Activated CD8-positive, alpha-beta memory T cell treated with anti-CD3 and anti-CD28 coated beads for 24 hours (primary cell): Measurements from ENCODE around the gene LRRC30.
"Not testable (repeated sequence)": the region's sequence is repeated elsewhere in the genome, so short reads cannot be mapped to it uniquely, and the experiment has no call there.

ENCODE experiments used
- DNase-seq: peaks from one replicate; pipeline ENCODE4 v3.0.0-alpha.2; 2020

Gene LRRC30

DNA sequence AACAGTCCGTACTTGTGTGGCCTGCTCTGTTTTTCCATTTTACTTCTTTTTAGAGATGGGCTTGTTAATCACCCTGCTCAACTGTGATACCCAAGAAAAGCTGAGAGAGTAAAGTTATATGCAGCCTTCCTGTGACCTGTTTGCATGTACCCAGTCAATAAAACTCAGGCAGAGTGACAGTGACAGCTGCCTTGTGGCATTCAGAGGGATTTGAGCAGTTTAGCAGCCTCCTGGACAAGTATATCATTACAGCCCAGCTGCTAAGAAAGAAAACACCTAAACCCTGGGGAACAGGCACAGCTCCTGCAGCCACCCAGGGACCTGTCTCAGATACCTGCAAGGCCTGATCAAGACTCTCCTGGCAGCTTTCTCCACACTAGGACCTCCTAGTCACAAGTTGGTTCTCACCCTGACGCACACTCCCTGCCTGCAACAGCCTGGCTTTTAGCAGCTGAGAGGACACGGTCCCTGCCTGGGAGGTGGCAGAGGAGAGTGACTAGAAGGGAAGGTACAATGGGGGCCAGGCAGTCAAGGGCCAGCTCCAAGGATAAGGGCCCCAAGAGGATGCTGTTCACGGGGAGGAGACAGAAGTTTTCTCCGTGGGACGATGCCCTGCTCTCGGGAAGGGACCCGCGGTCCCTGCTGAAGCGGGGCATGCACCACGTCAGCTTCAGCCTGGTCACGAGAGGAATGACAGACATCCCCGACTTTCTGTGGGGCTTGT, at the start of gene LRRC30:
TSS of gene LRRC30 (plus strand) at position 464 of the 724 bp plus-strand sequence. CDS start at position 514, 50 bp downstream.
- no peak for DNase-seq

DNA sequence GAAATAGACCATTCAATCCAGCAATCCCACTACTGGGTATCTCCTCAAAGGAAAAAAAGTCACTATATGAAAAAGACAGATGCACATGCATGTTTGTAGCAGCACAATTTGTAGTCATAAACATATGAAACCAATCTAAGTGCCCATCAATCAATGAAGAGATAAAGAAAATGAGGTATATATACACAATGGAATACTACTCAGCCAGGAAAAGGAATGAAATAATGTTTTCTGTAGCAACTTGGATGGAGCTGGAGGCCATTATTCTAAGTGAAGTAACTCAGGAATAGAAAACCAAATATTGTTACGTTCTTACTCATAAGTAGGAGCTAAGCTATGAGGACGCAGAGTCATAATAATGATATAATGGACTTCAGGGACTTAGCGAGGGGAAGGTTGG, 45.2 kb upstream of the LRRC30 start:
- no peak for DNase-seq

DNA sequence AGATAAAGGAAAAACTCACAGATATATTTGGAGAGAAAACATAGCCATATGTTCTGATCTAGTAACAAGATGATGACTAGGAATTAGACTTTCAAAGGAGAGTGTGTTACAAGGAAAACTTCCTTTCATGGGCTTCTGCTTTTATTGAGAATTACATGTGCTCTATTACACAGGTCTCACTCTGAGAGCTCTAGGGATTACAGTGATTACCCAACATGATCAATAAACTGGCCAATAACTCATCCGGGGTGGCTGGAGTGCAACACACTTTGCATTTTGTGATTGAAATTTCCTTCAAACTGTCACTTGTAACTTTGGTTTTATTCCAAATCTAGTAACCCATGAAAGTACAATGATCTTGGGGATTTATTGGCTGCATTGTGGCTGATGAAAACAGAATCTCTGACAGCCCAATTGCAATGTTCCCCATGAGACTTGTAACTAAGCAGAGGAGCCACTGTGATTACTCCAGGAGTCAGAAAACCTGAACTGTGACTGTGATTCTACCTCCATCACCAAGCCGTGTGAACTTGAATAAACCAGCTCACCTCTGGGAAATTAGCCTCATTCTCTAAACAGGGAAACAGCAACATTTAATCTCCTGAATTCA, 40.2 kb upstream of the LRRC30 start:
- no peak for DNase-seq

DNA sequence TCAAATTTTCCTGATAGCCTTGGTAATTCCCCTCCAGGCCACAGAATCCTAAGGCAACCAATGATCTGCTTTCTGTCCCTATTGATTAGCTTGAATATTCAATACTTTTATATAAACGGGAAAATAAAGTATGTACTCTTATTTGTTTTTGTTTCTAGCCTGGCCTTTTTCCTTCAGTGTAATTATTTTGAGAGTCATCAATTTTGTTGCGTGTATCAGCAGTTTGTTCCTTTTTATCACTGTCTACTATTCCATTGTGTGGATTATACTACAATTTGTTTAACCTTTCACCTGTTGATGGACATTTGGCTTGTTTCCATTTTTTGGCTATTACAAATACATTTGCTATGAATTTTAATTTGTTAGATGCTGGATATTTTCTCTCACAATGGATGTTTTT, 39.2 kb upstream of the LRRC30 start:
- no peak for DNase-seq

- no peak for DNase-seq
Observed at GRCh38 chr18:7195266-7195665, 35.6 kb upstream of the LRRC30 start.

DNA sequence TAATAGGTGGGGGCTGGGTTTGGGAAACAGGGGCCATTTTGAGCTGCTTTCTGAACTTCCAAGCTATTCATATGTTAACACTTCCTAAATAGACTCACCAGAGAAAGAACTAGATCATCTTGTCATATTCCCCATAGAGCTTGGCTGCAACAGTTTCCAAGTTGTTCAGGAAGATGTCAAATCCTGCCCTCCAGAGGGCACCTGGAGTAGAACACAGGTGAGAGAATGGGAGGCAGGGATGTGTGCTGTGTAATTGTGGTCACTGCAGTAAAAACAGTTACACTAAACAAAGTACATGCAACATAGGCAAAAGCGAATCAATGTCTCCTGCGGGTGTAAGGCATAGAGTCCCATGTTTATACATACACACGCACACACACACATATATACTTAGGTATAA, 34.5 kb upstream of the LRRC30 start:
- DNase-seq: no peak

- no peak for DNase-seq
Observed at GRCh38 chr18:7197854-7198253, 33.0 kb upstream of the LRRC30 start.

DNA sequence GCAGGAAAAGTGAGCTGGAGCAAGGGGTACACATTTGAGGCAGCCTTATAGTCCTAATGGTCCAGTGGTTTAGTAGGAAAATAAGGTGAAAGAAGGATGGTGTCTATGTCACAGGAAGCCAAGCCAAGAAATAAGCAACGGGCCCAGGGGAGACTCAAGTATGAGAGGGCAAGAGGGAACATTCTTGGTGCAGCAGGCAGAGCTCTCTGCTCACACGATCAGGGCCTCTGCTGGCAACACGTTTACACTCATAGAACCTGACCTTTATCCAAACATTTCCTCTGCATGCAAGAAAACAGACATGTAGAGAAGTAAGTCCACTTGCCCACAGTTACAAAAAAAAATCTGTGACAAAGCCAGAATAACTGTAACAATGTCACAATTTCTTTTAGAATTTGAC, 32.6 kb upstream of the LRRC30 start:
- no peak for DNase-seq

GRCh38 chr18:7201096-7201495, 29.8 kb upstream of the LRRC30 start:
- DNase-seq: no peak

- no peak for DNase-seq
Observed at GRCh38 chr18:7202169-7202568, 28.7 kb upstream of the LRRC30 start.

DNA sequence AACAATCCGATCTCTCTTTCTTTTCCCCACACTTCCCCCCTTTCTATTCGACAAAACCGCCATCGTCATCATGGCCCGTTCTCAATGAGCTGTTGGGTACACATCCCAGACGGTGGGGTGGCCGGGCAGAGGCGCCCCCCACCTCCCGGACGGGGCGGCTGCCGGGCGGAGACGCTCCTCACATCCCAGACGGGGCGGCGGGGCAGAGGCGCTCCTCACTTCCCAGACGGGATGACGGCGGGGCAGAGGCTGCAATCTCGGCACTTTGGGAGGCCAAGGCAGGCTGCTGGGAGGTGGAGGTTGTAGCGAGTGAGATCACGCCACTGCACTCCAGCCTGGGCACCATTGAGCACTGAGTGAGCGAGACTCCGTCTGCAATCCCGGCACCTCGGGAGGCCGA, 27.3 kb upstream of the LRRC30 start:
- not testable (repeated sequence) for DNase-seq

DNA sequence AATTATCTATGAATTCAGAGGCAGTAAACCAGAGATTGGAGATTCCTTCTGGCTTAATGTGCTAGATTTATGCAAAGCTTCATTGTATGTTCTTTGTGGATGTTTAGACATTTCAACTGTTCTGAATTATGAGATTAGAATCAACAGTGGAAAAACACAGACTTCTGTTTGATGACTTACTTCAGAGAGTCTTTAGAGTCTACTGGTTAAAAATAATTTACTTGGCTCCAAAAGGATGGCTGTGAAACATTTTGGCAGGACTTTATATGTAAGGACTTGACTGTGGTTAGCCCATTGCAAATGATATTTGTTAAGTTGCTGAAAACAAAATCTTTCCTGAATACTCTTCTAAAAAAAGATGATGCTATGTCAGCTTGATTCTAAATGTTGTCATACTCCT, 25.5 kb upstream of the LRRC30 start:
- DNase-seq: no peak

- DNase-seq: no peak
Observed at GRCh38 chr18:7206217-7206616, 24.7 kb upstream of the LRRC30 start.

DNA sequence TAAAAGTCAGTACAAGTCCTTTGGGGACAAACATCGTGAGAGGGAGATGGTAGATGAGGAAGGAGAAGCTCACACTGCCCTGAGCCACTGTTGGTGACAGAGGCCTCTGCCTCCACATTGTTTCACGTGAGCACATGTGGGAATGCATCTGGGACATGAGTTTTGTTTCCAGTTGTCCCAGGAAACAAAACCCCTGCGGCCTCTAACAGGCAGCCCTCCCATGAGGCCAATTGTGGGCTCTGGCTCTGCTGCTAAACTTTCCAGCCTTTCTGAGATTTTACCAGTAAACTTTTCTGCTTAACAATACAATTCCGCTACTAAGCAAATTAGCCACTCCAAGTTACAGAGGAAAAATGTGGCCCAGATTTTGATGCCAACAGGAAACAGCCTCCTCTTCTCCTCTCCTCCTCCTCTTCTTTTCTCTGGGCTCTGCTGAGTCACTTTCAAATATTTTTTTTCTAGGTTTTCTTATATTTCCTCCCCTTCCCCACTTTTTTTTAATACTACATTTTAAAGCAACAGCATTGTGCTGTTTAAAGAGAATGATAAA, 23.4 kb upstream of the LRRC30 start:
- no peak for DNase-seq

- DNase-seq: no peak
Observed at GRCh38 chr18:7221424-7222155, 9.3 kb upstream of the LRRC30 start.

DNA sequence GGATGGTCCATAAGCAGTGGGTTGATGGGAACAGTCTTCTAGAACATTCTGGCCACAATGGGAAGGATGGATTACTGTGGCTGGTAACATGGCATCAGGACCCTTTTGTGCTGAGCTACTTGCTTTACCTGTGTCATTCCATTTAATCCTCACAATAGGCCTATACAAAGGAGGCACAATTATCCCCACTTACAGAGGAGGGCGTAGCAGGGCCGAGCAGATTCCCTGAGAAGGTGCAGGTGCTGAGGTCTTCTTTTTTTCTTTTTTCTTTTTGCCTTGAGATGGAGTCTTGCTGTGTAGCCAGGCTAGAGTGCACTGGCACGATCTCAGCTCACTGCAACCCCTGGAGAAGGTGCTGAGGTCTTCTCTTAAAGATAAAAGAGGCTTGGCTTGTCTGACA, 6.7 kb upstream of the LRRC30 start:
- no peak for DNase-seq

GRCh38 chr18:7232218-7232617, 1.3 kb downstream of the LRRC30 start:
- DNase-seq: no peak

GRCh38 chr18:7233134-7233810, 2.4 kb downstream of the LRRC30 start:
- no peak for DNase-seq

DNA sequence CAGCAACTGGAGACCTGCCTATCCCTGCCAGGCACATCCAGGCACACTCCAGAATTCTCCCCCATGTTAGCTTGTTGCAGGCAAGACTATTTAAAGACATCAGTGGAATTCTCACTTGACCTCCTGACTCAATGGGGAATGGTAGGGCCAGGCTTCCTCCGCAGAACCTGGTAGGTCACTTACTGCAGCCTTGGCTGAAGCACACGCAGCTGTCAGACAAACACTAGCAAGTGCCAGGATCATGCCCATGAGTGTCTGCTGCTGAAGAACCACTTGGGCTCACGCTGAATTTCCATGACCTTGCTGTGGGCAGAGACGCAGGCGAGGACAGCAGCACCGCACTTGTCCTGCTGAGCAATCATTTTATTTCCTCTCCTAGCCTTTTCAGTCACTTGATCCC, 3.2 kb downstream of the LRRC30 start:
- DNase-seq: no peak

GRCh38 chr18:7234956-7235355, 4.1 kb downstream of the LRRC30 start:
- no peak for DNase-seq

DNA sequence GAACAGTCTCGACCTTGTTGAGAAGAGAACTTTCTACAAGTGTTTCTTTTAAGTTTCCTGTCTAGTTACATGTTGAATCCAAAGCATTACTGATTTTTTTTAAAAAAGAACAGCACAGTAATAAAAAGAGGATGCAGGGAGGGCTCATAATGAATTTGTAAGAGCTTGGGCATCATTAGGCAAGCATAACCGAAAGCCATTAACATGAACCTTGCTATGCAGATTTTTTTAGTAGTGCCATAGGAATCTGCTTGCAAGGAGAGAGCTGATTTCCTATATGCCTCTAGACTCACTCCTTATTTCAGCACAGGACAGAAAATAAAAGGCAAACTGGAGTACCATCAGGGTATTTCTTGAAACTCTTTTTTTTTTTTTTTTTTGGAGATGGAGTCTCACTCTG, 5.2 kb downstream of the LRRC30 start:
- DNase-seq: no peak

GRCh38 chr18:7236933-7237332, 6.0 kb downstream of the LRRC30 start:
- DNase-seq: no peak

DNA sequence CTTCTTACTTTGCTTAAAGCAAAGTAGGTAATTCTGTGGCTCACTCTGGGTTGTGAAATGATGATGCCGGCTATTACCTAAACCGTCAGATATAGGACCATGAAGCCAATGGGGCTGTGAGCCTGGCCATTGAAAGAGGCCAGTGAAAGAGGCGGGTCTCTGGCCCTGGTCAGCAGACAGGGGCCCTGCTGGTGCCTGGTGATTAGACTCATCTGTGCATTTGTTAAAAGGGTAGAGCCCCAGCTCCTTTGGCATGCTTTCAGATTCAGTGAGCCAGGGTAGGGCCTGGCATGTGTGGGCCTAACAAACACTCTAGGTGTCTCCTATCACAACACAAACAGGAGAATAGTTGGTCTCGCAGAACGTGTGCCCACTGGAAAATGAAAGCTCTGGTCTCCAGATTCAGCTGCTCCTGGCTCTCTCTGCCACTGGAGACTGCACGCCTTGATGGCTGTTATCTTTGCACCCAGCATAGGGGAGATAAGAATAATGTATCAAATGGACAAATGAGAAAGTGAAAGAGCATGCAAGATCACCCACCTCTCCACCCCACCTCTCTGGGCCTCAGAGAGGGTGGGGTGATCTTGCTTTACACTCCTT, 6.9 kb downstream of the LRRC30 start:
- no peak for DNase-seq
